Thoracic aorta (tissue), 2 donors: Measurements from ENCODE around the gene OR13C4. TPM values are rescaled to one million over a fixed set of nuclear protein-coding genes. Genes with fewer than 3 reads are reported as not detected.

ENCODE experiments used
- ATAC-seq: fragments of 150-250 bp; one replicate; pipeline ENCODE4 v1.8.0; 2017; ENCODE audit warnings: low read depth; ENCODE audit not compliant: insufficient number of reproducible peaks, low FRiP score
- DNase-seq: peaks from one replicate; pipeline ENCODE4 v3.0.0-alpha.2; 2020; ENCODE audit warnings: low spot score
- H3K27ac ChIP-seq, 2 donors: fragments of 200-600 bp; sonication (generic); 1 replicate in 1 of 2; 2 replicates in 1 of 2; pipeline ENCODE4 v1.5.1; 2016; ENCODE audit warnings: mild to moderate bottlenecking in 2 of 2, moderate library complexity in 2 of 2
- H3K27me3 ChIP-seq: fragments of 200-600 bp; sonication (generic); replicated peaks from 2 replicates; pipeline ENCODE4 v1.6.0; 2016; ENCODE audit warnings: mild to moderate bottlenecking; ENCODE audit not compliant: insufficient read depth
- H3K36me3 ChIP-seq: fragments of 200-600 bp; sonication (generic); one replicate; pipeline ENCODE4 v1.5.1; 2016
- H3K4me1 ChIP-seq, 2 donors: fragments of 200-600 bp; sonication (generic); 1 replicate in 1 of 2; 2 replicates in 1 of 2; pipeline versions ENCODE4 v1.5.1 to v1.6.0; 2016; ENCODE audit warnings: low read depth in 2 of 2, mild to moderate bottlenecking in 1 of 2; ENCODE audit not compliant: control insufficient read depth in 1 of 2
- H3K4me3 ChIP-seq: fragments of 200-600 bp; sonication (generic); 2 replicates; pipeline ENCODE4 v1.5.1; 2016; ENCODE audit warnings: mild to moderate bottlenecking
- H3K9me3 ChIP-seq: fragments of 200-600 bp; sonication (generic); 2 replicates; pipeline ENCODE4 v1.5.1; 2016
- total RNA-seq, 2 donors: library from RNA; depleted of rRNA; stranded (reverse); fragments of >200 nt; gene quantifications; one replicate each; pipeline versions ENCODE4 v1.1.0 to v1.2.3, GENCODE V29; 2016
- TF ChIP-seq, protein P1 (sequence below): fragments of 200-600 bp; sonication (generic); IDR thresholded peaks from one replicate; pipeline ENCODE4 v1.5.1; 2019; ENCODE audit warnings: antibody characterized with exemption

Gene OR13C4
- not detected for total RNA-seq

DNA sequence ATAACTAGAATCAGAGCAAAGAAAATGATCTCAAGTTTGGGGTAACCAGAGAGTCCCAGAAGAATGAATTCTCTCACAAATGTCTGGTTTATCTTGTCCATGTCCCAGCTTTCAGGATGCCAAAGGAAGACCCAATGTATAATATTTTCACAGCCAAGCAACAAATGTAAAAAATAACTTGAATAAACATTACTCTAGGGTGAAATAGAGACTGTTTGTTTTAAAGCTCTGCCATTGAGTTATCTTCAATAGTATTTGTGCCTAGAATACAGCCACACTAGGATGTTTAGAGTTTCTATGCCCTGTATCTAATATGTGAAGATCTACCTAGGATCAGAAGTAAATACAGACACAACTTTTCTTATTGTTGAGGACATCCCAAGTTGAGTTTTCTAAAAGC is at the start of gene OR13C4:
OR13C4 (minus strand) TSS at position 101 of the 400 bp plus-strand sequence; CDS start at position 101, 0 bp downstream.
- Histone ChIP-seq H3K27me3 (no peaks in the 10 kb centered on the region), H3K36me3 (no peaks in the 10 kb centered on the region), H3K27ac (no peak within 1 kb of the TSS), H3K4me1 (no peaks in the 10 kb centered on the region), H3K9me3 (no peaks in the 10 kb centered on the region), H3K4me3 (no peak within 1 kb of the TSS)
- ATAC-seq, result no peak
- DNase-seq, result no peak
- TF ChIP-seq, protein P1, sequence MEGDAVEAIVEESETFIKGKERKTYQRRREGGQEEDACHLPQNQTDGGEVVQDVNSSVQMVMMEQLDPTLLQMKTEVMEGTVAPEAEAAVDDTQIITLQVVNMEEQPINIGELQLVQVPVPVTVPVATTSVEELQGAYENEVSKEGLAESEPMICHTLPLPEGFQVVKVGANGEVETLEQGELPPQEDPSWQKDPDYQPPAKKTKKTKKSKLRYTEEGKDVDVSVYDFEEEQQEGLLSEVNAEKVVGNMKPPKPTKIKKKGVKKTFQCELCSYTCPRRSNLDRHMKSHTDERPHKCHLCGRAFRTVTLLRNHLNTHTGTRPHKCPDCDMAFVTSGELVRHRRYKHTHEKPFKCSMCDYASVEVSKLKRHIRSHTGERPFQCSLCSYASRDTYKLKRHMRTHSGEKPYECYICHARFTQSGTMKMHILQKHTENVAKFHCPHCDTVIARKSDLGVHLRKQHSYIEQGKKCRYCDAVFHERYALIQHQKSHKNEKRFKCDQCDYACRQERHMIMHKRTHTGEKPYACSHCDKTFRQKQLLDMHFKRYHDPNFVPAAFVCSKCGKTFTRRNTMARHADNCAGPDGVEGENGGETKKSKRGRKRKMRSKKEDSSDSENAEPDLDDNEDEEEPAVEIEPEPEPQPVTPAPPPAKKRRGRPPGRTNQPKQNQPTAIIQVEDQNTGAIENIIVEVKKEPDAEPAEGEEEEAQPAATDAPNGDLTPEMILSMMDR, result no peak

DNA sequence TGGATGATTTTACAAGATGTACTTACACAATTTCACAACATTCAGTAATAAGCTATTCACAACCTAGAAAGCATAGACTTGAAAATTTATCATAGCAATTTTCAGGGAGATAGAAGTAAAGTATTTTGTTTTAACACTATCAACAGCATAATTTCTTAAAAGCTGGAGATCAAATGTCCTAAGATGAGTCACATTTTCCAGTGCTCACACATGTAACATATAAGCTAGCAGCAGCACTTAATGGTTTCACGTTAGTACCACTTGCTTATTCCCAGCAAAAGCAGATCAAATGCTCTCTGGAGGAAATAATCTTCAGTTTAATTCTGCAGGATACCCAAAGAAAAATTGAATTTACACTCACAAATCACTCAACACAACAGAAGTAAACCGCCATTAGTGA is 48.4 kb upstream of the OR13C4 start:
- Histone ChIP-seq H3K36me3 (no peaks in the 10 kb centered on the region), H3K27me3 (no peaks in the 10 kb centered on the region), H3K27ac (no peak overlapping the region), H3K4me3 (no peak overlapping the region), H3K9me3 (peaks cover 4% of the 10 kb centered on the region), H3K4me1 (no peaks in the 10 kb centered on the region)
- ATAC-seq (no peak), DNase-seq (no peak)
- TF ChIP-seq, protein P1, result no peak

DNA sequence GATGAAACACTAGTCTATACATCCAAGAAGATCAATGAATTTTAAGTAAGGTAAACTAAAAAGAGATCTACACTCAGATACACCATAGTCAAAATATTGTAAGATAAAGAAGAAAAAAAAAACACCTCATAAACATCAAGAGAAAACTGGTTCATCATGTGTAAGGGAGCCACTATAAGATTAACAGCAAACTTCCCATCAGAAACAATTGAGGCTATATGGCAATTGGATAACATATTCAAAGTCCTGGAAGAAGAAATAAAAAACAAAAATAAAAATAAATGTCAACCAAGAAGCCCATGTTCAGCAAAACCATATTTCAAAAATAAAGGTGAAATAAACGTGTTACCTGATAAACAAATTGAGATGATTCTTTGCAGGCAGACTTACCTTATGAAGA is 45.6 kb upstream of the OR13C4 start:
- H3K9me3 ChIP-seq, result peaks cover 4% of the 10 kb centered on the region
- no peak for ATAC-seq
- no peak for DNase-seq
- H3K36me3 ChIP-seq, result no peaks in the 10 kb centered on the region
- H3K4me3 ChIP-seq, result no peak overlapping the region
- no peak overlapping the region for H3K27ac ChIP-seq
- H3K27me3 ChIP-seq, result no peaks in the 10 kb centered on the region
- no peaks in the 10 kb centered on the region for H3K4me1 ChIP-seq
- TF ChIP-seq, protein P1, result no peak

DNA sequence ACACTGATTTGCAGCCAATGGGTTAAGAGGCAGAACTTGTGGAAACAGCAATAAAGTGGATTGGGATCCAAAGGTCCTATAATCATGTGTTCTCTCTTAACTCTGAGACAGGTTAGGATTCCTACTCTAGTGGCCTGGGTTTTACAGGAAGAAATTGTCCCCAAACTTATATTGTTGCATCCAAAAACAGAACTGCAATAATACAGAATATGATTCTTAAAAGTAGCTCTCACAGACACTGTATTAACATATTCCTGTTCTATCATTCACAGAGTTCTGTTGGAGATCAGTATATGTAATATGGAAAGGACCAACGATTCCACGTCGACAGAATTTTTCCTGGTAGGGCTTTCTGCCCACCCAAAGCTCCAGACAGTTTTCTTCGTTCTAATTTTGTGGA is 41.9 kb upstream of the OR13C4 start, which contains the start of gene OR13C8:
OR13C8 (plus strand) TSS at position 301 of the 400 bp plus-strand sequence; CDS start at position 301, 0 bp downstream.
- no peak within 1 kb of the TSS for H3K27ac ChIP-seq
- no peak for ATAC-seq

GRCh38 chr9:104564358-104564757 is 37.3 kb upstream of the OR13C4 start:
- no peak overlapping the region for H3K27ac ChIP-seq
- ATAC-seq, result no peak
- TF ChIP-seq, protein P1, result no peak

More for the DNA sequence above, 41.9 kb upstream of the OR13C4 start, which contains the start of gene OR13C8:
- Histone ChIP-seq H3K9me3 (peaks cover 4% of the 10 kb centered on the region), H3K36me3 (no peaks in the 10 kb centered on the region), H3K27me3 (no peaks in the 10 kb centered on the region), H3K4me1 (no peaks in the 10 kb centered on the region), H3K4me3 (no peak within 1 kb of the TSS)
- TF ChIP-seq, protein P1, result no peak
- DNase-seq, result no peak

More at GRCh38 chr9:104564358-104564757, 37.3 kb upstream of the OR13C4 start:
- no peak for DNase-seq
- Histone ChIP-seq H3K9me3 (no peaks in the 10 kb centered on the region), H3K4me1 (no peaks in the 10 kb centered on the region), H3K36me3 (no peaks in the 10 kb centered on the region), H3K27me3 (no peaks in the 10 kb centered on the region), H3K4me3 (no peak overlapping the region)
